Jurkat, Clone E6-1 (cell line): ENCODE results near the gene ANTKMT.

Experiments
- DNase-seq: peaks from one replicate; pipeline ENCODE4 v3.0.0-alpha.2; 2011; ENCODE audit warnings: low read depth, low spot score
- H3K4me3 ChIP-seq: 2 replicates; pipeline ENCODE4 v1.5.1; 2011; ENCODE audit warnings: mild to moderate bottlenecking, low read length, control low read depth, moderate library complexity

The ANTKMT gene

GRCh38 chr16:768428-768827 is 47.5 kb downstream of the ANTKMT start:
- no peak for DNase-seq
- no peak overlapping the region for H3K4me3 ChIP-seq

- DNase-seq, result no peak
- no peak overlapping the region for H3K4me3 ChIP-seq
Measured at GRCh38 chr16:769184-769784, 48.3 kb downstream of the ANTKMT start.

GRCh38 chr16:769934-770333 is 49.0 kb downstream of the ANTKMT start:
- no peak overlapping the region for H3K4me3 ChIP-seq
- no peak for DNase-seq

DNA sequence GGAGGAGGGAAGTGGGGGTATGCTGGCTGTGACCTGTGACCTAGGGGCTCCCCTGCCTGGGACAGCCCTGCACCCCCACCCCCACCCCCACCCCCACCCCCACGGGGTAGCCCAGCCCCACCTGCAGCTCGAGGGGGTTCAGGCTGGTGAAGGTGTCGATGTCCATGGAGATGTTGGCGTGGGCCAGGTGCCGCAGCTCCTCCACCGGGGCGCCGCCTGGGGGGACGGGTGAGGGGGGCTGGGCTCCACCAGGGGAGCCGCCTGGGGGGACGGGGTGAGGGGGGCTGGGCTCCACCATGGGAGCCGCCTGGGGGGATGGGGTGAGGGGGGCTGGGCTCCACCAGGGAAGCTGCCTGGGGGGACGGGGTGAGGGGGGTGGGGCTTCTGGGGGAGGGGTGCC is 49.5 kb downstream of the ANTKMT start:
- no peak for DNase-seq
- no peak overlapping the region for H3K4me3 ChIP-seq
